Panc1 (cell line): ENCODE data around the gene PRPF18. TPM values are rescaled to one million over a fixed set of nuclear protein-coding genes. Genes with fewer than 3 reads are reported as not detected.

Experiments used
- ATAC-seq: fragments of 200-7000 bp; cut with Tn5 transposase; 2 replicates; pipeline ENCODE4 v1.9.1; 2020; ENCODE audit warnings: mild to moderate bottlenecking, moderate library complexity
- BruUV-seq: library from RNA; stranded (reverse); fragments of 400-500 nt; replicated peaks from 2 replicates; lab custom pipeline; 2021; lab: Mats Ljungman, UMichigan
- CTCF ChIA-PET: fragments of 300-600 bp; sonication (Branson Sonifier 250); formaldehyde crosslinking; loops from one replicate; lab custom pipeline; 2022; ENCODE audit warnings: antibody characterized with exemption; lab: Charles Lee
- POLR2A ChIA-PET: fragments of 300-600 bp; sonication (Branson Sonifier 250); formaldehyde crosslinking; loops from one replicate; lab custom pipeline; 2022; ENCODE audit warnings: antibody characterized with exemption; lab: Charles Lee
- DNase-seq: peaks from one replicate; pipeline ENCODE4 v3.0.0-alpha.2; 2010; ENCODE audit warnings: low read depth, low spot score
- H3K27ac ChIP-seq: 2 replicates; pipeline ENCODE4 v1.5.1; 2011; ENCODE audit warnings: mild to moderate bottlenecking, low read length, inconsistent platforms
- H3K27me3 ChIP-seq: fragments of 200-500 bp; sonication (Bioruptor generic); 2 replicates; pipeline ENCODE4 v1.6.0; 2014; ENCODE audit warnings: low read length, inconsistent platforms; ENCODE audit not compliant: control insufficient read depth, insufficient read depth
- H3K36me3 ChIP-seq: fragments of 200-500 bp; sonication (Bioruptor generic); 2 replicates; pipeline ENCODE4 v1.5.1; 2014; ENCODE audit warnings: inconsistent platforms, mild to moderate bottlenecking, low read length, moderate library complexity; ENCODE audit not compliant: control insufficient read depth, insufficient read depth
- H3K4me1 ChIP-seq: 2 replicates; pipeline ENCODE4 v1.5.1; 2011; ENCODE audit warnings: inconsistent platforms, mild to moderate bottlenecking, low read length, moderate library complexity; ENCODE audit not compliant: control insufficient read depth, insufficient read depth
- H3K4me3 ChIP-seq, 2 experiments: 2 replicates each; pipeline ENCODE4 v1.5.1; 2011 to 2012; ENCODE audit warnings: low read depth in 2 of 2, low read length in 2 of 2, mild to moderate bottlenecking in 2 of 2, inconsistent platforms in 1 of 2, moderate library complexity in 1 of 2
- H3K9me3 ChIP-seq: fragments of 200-500 bp; sonication (Bioruptor generic); 2 replicates; pipeline ENCODE4 v1.5.1; 2014; ENCODE audit warnings: low read depth, mild to moderate bottlenecking, inconsistent platforms, low read length, moderate library complexity; ENCODE audit not compliant: control insufficient read depth, insufficient read depth
- POLR2AphosphoS5 ChIP-seq: IDR thresholded peaks from 2 replicates; pipeline ENCODE4 v1.6.1; 2012; ENCODE audit warnings: mild to moderate bottlenecking, low read depth, low read length, moderate library complexity
- SIN3A ChIP-seq: IDR thresholded peaks from 2 replicates; pipeline ENCODE4 v1.6.1; 2012; ENCODE audit warnings: low read depth, mild to moderate bottlenecking, low read length, moderate library complexity, borderline replicate concordance; ENCODE audit not compliant: insufficient read depth
- TCF7L2 ChIP-seq: IDR thresholded peaks from 2 replicates; pipeline ENCODE4 v1.6.1; 2011; ENCODE audit warnings: mild to moderate bottlenecking, low read depth, low read length, inconsistent platforms
- in situ Hi-C: cut with HindIII; loops from 2 replicates; pipeline ENCODE4 v1.10.0; 2016; ENCODE audit warnings: low sequenced_read_pairs, low pct_unique_long_range_greater_than_20kb
- intact Hi-C: fragments of 100-400 bp; cut with micrococcal nuclease; formaldehyde crosslinking; loops from one replicate; pipeline ENCODE4 v1.10.0; 2022; ENCODE audit not compliant: unreplicated experiment
- total RNA-seq: library from RNA; stranded (reverse); gene quantifications from one replicate; pipeline ENCODE4 v1.2.1, GENCODE V29; 2021; ENCODE audit not compliant: unreplicated experiment
- TF ChIP-seq, protein P1 (sequence below), 2 experiments: IDR thresholded peaks; 2 replicates each; pipeline ENCODE4 v1.6.1; 2011 to 2012; ENCODE audit warnings: low read depth in 2 of 2, control low read depth in 1 of 2, low read length in 1 of 2, mild to moderate bottlenecking in 1 of 2, moderate library complexity in 1 of 2; ENCODE audit not compliant: insufficient read depth in 1 of 2
- TF ChIP-seq, protein P2 (sequence below): fragments of 450-650 bp; IDR thresholded peaks from 2 replicates; pipeline ENCODE4 v1.5.1; 2017; ENCODE audit warnings: mild to moderate bottlenecking

Gene PRPF18
- total RNA-seq, 1 experiment from 2014 or later: 12.0 TPM

DNA sequence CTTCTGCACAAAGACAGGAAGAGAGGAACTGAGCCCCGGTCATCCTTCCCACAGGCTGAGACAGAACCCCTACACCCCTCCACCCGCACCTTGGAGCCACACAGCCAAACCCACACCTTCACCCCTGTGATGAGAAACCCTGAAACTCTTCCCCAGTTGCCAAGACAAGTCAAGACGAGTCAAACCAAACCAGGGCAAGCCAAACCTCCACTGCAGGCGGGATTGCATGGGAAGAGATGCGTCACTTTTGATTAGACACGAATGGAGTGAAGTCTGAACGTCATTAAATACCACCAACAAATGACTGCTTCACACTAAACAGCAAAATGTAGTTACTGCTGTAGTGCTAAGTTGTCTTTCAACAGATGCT, 73.8 kb downstream of the PRPF18 start:
- in situ Hi-C loops (no loop called here), intact Hi-C loops (loop anchor here (1.0 kb wide), 1 partner anchor 118 kb away; no protein-coding TSS in a partner anchor)
- no TSS peak for BruUV-seq
- H3K27ac ChIP-seq: no peak overlapping the region
- no peaks in the 10 kb centered on the region for H3K9me3 ChIP-seq
- DNase-seq (no peak), ATAC-seq (no peak)
- no peaks in the 10 kb centered on the region for H3K4me1 ChIP-seq
- H3K36me3 ChIP-seq: no peaks in the 10 kb centered on the region
- CTCF ChIA-PET: no interaction called here
- no peak for TF ChIP-seq POLR2AphosphoS5
- TF ChIP-seq SIN3A: no peak
- no peak for TF ChIP-seq TCF7L2
- TF ChIP-seq, protein P1, sequence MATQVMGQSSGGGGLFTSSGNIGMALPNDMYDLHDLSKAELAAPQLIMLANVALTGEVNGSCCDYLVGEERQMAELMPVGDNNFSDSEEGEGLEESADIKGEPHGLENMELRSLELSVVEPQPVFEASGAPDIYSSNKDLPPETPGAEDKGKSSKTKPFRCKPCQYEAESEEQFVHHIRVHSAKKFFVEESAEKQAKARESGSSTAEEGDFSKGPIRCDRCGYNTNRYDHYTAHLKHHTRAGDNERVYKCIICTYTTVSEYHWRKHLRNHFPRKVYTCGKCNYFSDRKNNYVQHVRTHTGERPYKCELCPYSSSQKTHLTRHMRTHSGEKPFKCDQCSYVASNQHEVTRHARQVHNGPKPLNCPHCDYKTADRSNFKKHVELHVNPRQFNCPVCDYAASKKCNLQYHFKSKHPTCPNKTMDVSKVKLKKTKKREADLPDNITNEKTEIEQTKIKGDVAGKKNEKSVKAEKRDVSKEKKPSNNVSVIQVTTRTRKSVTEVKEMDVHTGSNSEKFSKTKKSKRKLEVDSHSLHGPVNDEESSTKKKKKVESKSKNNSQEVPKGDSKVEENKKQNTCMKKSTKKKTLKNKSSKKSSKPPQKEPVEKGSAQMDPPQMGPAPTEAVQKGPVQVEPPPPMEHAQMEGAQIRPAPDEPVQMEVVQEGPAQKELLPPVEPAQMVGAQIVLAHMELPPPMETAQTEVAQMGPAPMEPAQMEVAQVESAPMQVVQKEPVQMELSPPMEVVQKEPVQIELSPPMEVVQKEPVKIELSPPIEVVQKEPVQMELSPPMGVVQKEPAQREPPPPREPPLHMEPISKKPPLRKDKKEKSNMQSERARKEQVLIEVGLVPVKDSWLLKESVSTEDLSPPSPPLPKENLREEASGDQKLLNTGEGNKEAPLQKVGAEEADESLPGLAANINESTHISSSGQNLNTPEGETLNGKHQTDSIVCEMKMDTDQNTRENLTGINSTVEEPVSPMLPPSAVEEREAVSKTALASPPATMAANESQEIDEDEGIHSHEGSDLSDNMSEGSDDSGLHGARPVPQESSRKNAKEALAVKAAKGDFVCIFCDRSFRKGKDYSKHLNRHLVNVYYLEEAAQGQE (IDR thresholded peaks at IDR 0.05; ENCODE audit: insufficient read depth in 1 of 2, low read depth in 2 of 2, low read length in 1 of 2): no peak
- TF ChIP-seq, protein P2, sequence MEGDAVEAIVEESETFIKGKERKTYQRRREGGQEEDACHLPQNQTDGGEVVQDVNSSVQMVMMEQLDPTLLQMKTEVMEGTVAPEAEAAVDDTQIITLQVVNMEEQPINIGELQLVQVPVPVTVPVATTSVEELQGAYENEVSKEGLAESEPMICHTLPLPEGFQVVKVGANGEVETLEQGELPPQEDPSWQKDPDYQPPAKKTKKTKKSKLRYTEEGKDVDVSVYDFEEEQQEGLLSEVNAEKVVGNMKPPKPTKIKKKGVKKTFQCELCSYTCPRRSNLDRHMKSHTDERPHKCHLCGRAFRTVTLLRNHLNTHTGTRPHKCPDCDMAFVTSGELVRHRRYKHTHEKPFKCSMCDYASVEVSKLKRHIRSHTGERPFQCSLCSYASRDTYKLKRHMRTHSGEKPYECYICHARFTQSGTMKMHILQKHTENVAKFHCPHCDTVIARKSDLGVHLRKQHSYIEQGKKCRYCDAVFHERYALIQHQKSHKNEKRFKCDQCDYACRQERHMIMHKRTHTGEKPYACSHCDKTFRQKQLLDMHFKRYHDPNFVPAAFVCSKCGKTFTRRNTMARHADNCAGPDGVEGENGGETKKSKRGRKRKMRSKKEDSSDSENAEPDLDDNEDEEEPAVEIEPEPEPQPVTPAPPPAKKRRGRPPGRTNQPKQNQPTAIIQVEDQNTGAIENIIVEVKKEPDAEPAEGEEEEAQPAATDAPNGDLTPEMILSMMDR: no peak
- no peaks in the 10 kb centered on the region for H3K27me3 ChIP-seq
- POLR2A ChIA-PET: no interaction called here
- no peak overlapping the region for H3K4me3 ChIP-seq

DNA sequence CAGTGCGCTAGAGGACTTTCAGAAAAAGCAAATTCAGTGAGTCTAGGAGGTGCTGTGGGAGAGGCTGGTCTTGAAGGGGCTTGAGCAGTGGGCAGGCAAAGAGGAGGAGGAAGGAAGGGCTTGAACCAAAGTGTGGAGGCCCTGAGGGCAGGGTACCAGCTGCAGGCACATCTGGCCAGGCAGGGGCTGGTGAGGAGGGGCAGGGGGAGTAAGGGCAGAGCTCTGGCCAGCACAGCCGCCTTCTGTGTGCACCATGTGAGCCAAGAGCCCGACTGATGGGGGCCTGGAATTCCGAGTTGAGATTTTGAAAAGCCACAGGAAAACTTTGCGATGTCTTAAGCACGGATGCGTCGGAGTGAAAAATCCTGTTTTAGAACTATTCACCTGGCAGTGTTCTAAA, 74.5 kb downstream of the PRPF18 start:
- ATAC-seq: no peak
- H3K27ac ChIP-seq: no peak overlapping the region
- no peaks in the 10 kb centered on the region for H3K9me3 ChIP-seq
- no peak overlapping the region for H3K4me3 ChIP-seq
- no peaks in the 10 kb centered on the region for H3K36me3 ChIP-seq
- CTCF ChIA-PET: no interaction called here
- POLR2A ChIA-PET: no interaction called here
- no TSS peak for BruUV-seq
- in situ Hi-C loops (no loop called here), intact Hi-C loops (no loop called here)
- H3K4me1 ChIP-seq: no peaks in the 10 kb centered on the region
- H3K27me3 ChIP-seq: no peaks in the 10 kb centered on the region
- no peak for DNase-seq
- no peak for TF ChIP-seq TCF7L2
- TF ChIP-seq SIN3A: no peak
- TF ChIP-seq, protein P1 (IDR thresholded peaks at IDR 0.05; ENCODE audit: insufficient read depth in 1 of 2, low read depth in 2 of 2, low read length in 1 of 2): no peak
- no peak for TF ChIP-seq POLR2AphosphoS5
- TF ChIP-seq, protein P2: no peak
